Stimulated activated CD8-positive, alpha-beta memory T cell treated with anti-CD3 and anti-CD28 coated beads, Interleukin-4, amount 100 ng/mL, for 4 hours (primary cell): ENCODE data around the gene EMP2.
"Not testable (repeated sequence)": the region's sequence is repeated elsewhere in the genome, so short reads cannot be mapped to it uniquely, and the experiment has no call there.

Experiments used
- DNase-seq, 2 donors: peaks; one replicate each; pipeline ENCODE4 v3.0.0-alpha.2; 2020; ENCODE audit warnings: low read depth in 2 of 2, low spot score in 1 of 2

The EMP2 gene, protein sequence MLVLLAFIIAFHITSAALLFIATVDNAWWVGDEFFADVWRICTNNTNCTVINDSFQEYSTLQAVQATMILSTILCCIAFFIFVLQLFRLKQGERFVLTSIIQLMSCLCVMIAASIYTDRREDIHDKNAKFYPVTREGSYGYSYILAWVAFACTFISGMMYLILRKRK

DNA sequence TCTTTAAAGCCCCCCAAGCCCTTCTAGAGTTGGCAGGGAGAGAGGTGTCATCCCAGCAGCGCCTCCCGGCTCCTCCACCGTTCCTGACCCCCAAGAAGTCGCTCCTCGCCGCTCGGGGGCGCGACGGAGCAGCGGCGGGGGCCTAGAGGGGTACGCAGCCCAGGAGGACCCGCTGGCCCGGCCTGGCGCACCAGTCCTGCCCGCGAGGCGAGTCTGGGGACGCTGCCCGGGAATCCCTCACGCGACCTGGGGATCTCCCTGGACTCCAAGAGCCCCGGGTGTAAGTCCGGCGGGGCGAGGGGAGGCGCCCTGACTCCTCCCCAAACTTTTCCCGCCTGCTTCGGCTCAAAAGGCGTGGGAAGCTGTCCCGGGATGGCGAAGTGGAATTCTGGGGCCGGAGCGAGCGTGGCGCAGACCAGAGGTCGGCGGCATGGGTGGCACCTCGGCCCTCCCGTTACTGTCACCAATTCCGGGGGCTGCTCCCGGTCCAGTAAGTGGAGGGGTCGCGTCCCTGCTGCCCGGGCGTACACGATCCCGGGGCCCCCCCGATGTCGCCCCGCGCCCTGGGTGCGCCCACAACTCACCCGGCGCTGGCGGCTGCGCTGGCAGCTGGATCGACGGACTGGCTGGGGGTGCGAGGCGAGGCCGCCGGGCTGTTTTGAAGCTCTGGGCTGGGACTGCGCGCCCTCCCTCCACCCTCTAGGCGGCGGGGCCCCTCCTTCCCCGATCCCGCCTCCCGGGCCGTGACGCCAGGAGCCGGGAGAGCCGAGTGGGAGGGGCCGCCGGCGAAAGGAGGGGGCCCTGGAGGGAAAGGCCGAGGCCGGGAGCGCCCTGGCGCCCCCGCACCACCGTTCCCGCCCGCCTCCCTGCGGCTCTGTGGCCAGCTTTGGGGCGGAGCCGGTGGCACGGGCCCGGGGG, at the start of gene EMP2:
Gene EMP2, minus strand, starts transcription at position 634 of the 918 bp plus-strand sequence. CDS start 32,981 bp downstream, outside the sequence.
- no peak for DNase-seq

DNA sequence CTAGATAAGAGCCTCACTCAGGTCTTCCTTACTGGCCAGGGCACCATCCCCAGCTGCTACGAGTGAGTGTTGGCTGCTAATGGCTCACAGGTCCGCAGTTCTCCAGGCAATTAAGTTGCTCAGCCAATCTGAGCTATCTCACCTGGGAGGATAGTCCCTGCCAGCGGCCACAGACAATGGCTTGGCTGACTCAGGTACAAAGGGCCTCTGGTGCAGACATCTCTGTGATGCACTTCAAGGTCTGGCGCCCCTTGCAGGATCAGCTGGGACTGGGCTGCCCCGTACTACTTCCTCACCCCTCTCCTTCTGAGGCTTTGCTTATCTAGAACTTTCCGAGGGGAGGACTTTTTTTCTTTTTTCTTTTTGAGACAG, 49.2 kb upstream of the EMP2 start:
- DNase-seq, result no peak

GRCh38 chr16:10625595-10626357, 45.4 kb upstream of the EMP2 start:
- DNase-seq, result no peak

- DNase-seq, result no peak
Observed at GRCh38 chr16:10624527-10624926, 44.1 kb upstream of the EMP2 start.

DNA sequence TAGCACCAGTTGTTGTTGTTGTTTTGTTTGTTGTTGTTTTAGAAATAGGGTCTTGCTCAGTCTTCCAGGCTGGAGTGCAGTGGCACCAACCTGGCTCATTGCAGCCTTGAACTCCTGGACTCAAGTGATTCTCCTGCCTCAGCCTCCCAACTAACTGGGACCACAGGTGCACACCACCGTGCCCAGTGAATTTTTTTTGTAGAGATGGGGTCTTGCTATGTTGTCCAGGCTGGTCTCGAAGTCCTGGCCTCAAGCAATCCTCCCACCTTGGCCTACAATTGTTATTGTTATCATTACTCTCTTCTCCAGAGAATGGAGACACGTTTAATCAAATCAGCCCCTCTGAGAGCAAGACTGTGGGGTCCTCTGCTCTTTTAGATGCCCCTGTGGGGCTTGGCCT, 42.7 kb upstream of the EMP2 start:
- no peak for DNase-seq

DNA sequence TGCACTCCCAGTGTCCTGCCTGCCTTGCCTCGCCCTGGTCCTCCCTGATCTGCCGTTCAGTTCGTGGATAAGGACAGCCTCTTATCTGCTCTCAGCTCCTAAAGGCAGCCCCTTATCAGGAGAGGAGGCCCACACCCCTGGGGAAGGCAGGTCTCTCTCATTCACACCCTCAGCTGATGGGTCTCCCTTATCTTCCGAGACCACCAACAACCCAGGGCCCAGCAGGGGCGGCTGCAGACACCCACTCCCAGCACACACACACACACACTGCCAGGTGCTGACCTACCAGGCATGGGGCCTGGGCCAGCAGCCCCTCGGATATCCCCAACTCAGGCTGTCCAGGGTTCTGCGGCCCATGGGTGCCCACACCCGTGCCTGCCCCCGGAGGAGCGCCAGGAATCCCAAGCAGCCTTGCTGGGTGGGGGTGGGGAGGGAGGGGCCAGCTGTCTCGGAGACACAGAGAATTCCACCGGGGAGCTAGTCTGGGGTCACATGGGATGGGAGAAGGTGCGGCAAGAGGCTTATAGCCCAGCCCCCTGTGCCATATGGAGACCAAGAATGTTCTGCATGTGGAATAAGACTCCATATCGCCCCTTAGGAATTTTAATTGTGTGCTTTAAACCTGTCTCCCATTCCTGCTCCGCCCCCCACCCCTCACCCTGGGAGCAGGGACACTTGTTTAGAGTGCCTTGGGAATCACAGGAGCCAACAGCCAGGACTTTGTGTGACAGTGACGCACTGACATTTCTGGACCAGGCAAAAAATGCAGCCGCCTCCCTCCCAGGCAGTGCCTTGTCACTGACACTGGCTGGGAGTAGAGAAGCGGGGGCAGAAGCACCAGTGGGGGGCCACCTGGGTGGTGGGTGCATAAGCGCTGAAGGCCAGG, 41.9 kb upstream of the EMP2 start:
- DNase-seq, result no peak

- DNase-seq, result not testable (repeated sequence)
Observed at GRCh38 chr16:10621216-10621949, 41.0 kb upstream of the EMP2 start.

GRCh38 chr16:10620120-10620519, 39.7 kb upstream of the EMP2 start:
- DNase-seq, result no peak

GRCh38 chr16:10619271-10619849, 39.0 kb upstream of the EMP2 start:
- DNase-seq, result no peak

DNA sequence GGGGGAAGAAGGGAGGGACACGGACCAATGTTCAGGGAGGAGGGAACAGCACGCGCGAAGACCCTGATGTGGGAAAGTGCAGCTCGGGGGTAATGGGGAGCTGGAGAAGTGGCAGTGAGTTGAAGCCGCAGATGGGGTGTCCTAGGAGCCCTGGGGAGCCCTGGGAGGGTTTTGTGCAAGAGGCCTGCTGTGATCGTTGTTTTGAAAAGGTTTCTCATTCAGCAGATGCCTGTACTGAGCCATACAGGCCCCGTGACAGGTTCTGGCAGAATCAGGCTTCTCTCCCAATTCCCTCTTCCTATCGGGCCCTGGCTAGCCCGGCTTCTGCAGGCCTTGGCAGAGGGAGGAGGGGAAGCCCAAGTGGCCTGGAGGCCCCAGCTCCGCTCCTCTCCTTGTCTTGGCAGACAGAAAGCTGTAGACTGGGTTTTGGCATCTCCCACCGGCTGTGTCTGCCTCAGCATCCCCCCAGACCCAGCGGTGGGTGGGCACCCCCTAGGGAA, 38.4 kb upstream of the EMP2 start:
- no peak for DNase-seq

- DNase-seq, result no peak
Observed at GRCh38 chr16:10617662-10618420, 37.4 kb upstream of the EMP2 start.

- DNase-seq, result no peak
Observed at GRCh38 chr16:10616756-10617640, 36.6 kb upstream of the EMP2 start.

- no peak for DNase-seq
Observed at GRCh38 chr16:10616419-10616755, 36.0 kb upstream of the EMP2 start.

GRCh38 chr16:10614685-10615084, 34.3 kb upstream of the EMP2 start:
- no peak for DNase-seq

DNA sequence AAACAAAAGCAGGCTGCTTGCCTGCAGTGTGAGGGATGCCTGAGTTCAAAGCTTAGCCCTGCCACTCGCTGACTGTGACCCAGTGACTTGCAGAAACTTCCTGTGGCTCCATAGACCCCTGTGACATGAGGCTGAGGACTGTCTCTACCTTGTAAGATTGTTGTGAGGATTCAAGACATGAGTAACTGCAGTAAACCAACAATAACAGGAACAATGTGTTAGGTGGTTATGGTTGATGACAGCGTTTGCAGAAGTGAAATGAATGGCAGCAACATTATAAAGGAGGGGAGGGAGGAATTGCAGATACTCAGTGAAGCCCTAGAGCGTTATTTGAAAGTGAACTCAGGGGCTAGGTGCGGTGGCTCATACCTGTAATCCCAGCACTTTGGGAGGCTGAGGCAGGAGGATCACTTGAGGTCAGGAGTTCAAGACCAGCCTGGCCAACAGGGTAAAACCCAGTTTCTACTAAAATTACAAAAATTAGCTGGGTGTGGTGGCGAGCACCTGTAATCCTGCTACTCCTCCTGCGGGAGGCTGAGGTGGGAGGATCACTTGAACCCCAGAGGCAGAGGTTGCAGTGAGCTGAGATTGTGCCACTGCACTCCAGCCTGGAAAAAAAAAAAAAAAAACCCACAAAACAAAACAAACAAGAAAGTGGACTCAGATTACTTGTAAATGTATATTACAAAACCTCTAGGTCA, 33.5 kb upstream of the EMP2 start:
- DNase-seq, result no peak

DNA sequence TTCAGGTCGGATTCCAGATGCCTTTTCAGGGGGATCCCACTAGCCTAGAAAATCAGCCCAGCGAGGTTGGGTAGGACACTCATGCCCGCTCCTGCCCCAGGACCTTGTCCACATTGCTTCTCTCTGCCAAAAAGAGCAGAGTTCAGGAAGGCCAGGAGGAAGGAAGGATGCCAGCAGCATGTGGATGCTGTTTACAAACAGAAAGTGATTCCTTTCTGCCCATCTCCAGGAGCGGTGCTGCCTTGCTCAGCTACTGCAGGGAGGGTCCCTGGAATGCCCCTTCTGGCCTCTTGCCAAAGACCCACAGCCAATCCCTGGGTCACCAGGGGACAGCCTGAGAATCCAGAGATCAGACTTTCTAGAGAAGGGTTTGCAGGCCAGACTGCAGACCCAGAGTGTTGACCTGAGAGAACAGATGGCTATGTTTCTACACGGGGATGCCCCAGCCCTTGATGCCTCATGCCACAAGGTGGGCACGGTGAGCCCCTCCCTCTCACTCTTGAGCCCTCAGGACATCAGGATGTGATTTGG, 32.3 kb upstream of the EMP2 start:
- no peak for DNase-seq

GRCh38 chr16:10611825-10612342, 31.5 kb upstream of the EMP2 start:
- DNase-seq, result no peak
